Lower leg skin (tissue), 4 donors: ENCODE data around the gene MSH3. TPM values are rescaled to one million over a fixed set of nuclear protein-coding genes. Genes with fewer than 3 reads are reported as not detected.
"Not testable (repeated sequence)": the region's sequence is repeated elsewhere in the genome, so short reads cannot be mapped to it uniquely, and the experiment has no call there.

Experiments
- DNase-seq, 2 donors: peaks; one replicate each; pipeline ENCODE4 v3.0.0-alpha.2; 2019; ENCODE audit warnings: low spot score in 2 of 2
- H3K4me3 ChIP-seq: fragments of 200-600 bp; sonication (generic); 2 replicates; pipeline ENCODE4 v1.5.1; 2017; ENCODE audit warnings: mild to moderate bottlenecking, low read depth; ENCODE audit not compliant: poor library complexity, severe bottlenecking
- CTCF ChIP-seq, 3 donors: fragments of 450-650 bp; IDR thresholded peaks; one replicate each; pipeline ENCODE4 v1.5.1; 2016; ENCODE audit warnings: antibody characterized with exemption in 3 of 3, mild to moderate bottlenecking in 3 of 3, moderate library complexity in 2 of 3
- POLR2A ChIP-seq, 2 donors: fragments of 450-650 bp; IDR thresholded peaks; one replicate each; pipeline ENCODE4 v1.6.1; 2016 to 2017; ENCODE audit warnings: antibody characterized with exemption in 2 of 2, mild to moderate bottlenecking in 1 of 2, moderate library complexity in 1 of 2
- WGBS, 2 donors: methylation state at CpG; one replicate each; pipeline ENCODE4 v1.1.5; 2018; 5-methylcytosine and 5-hydroxymethylcytosine counted together
- intact Hi-C: fragments of 100-400 bp; cut with DNase I; formaldehyde crosslinking; loops from one replicate; pipeline ENCODE4 v1.15.0; 2023; ENCODE audit warnings: low total_unique reads
- total RNA-seq, 4 donors: library from RNA; depleted of rRNA; stranded (reverse); fragments of >200 nt; gene quantifications; one replicate each; pipeline ENCODE4 v1.1.0, GENCODE V29; 2016

Gene MSH3
- total RNA-seq, 4 donors from 2014 or later: 8.4 to 17.1 (median 11.4) TPM

GRCh38 chr5:80656425-80656824 lies 2.0 kb downstream of the MSH3 start:
- DNase-seq: no peak
- no peak for TF ChIP-seq CTCF (IDR thresholded peaks at IDR 0.05)
- TF ChIP-seq POLR2A (IDR thresholded peaks at IDR 0.05): no peak
- H3K4me3 ChIP-seq: no peak overlapping the region
- WGBS, 2 donors: 0 to 44% methylated on average over 1 of the region's 1 CpG
- intact Hi-C loops: no loop called here

- 87 to 89% methylated on average over 5 of the region's 5 CpGs for WGBS, 2 donors
- DNase-seq: no peak
- no peak overlapping the region for H3K4me3 ChIP-seq
- intact Hi-C loops: no loop called here
- TF ChIP-seq POLR2A (IDR thresholded peaks at IDR 0.05): no peak
- no peak for TF ChIP-seq CTCF (IDR thresholded peaks at IDR 0.05)
These were observed 4.7 kb downstream of the MSH3 start for GRCh38 chr5:80659106-80659505.

GRCh38 chr5:80660661-80661060 lies 6.2 kb downstream of the MSH3 start:
- DNase-seq, H3K4me3 ChIP-seq, intact Hi-C loops: not testable (repeated sequence)
- 87 to 92% methylated on average over 7 of the region's 7 CpGs for WGBS, 2 donors

GRCh38 chr5:80662108-80662507 lies 7.7 kb downstream of the MSH3 start:
- DNase-seq: no peak
- H3K4me3 ChIP-seq: no peak overlapping the region
- no peak for TF ChIP-seq CTCF (IDR thresholded peaks at IDR 0.05)
- TF ChIP-seq POLR2A (IDR thresholded peaks at IDR 0.05): no peak
- intact Hi-C loops: no loop called here
- WGBS, 2 donors: 32 to 43% methylated on average over 1 of the region's 1 CpG

- intact Hi-C loops: no loop called here
- no peak for DNase-seq
- WGBS, 2 donors: 76 to 85% methylated on average over 4 of the region's 4 CpGs
- H3K4me3 ChIP-seq: no peak overlapping the region
- TF ChIP-seq CTCF (IDR thresholded peaks at IDR 0.05) (no peak), POLR2A (IDR thresholded peaks at IDR 0.05) (no peak)
These were observed 10.6 kb downstream of the MSH3 start for GRCh38 chr5:80665057-80665456.

- intact Hi-C loops: no loop called here
- no peak overlapping the region for H3K4me3 ChIP-seq
- no peak for DNase-seq
- 61 to 77% methylated on average over 6 to 8 of the region's 8 CpGs for WGBS, 2 donors
- TF ChIP-seq POLR2A (IDR thresholded peaks at IDR 0.05): no peak
- no peak for TF ChIP-seq CTCF (IDR thresholded peaks at IDR 0.05)
These were observed 12.9 kb downstream of the MSH3 start for GRCh38 chr5:80667384-80667783.
